A549 (cell line): Measurements from ENCODE around the gene ADSL.

Source experiments
- CTCF ChIP-seq: fragments of >200 bp; sonication (Bioruptor Twin); formaldehyde crosslinking; IDR thresholded peaks from 3 replicates; pipeline ENCODE4 v1.5.1; 2016
- EP300 ChIP-seq, 2 experiments: fragments of >200 bp; sonication (Bioruptor Twin); formaldehyde crosslinking; IDR thresholded peaks; 2 replicates in 1 of 2; 3 replicates in 1 of 2; pipeline ENCODE4 v1.6.1; 2016 to 2017
- HDAC2 ChIP-seq: fragments of 200-600 bp; sonication (generic); IDR thresholded peaks from 2 replicates; pipeline ENCODE4 v1.6.1; 2016
- HMGXB4 ChIP-seq: fragments of 250-450 bp; sonication (Bioruptor Pico); IDR thresholded peaks from 2 replicates; pipeline ENCODE4 v1.5.0; 2021; ENCODE audit warnings: mild to moderate bottlenecking, moderate library complexity, borderline replicate concordance
- JUN ChIP-seq, 2 experiments: fragments of >200 bp; sonication (Bioruptor Twin); formaldehyde crosslinking; IDR thresholded peaks; 2 replicates in 1 of 2; 3 replicates in 1 of 2; pipeline ENCODE4 v1.6.1; 2016 to 2017
- MAFK ChIP-seq: fragments of 450-650 bp; IDR thresholded peaks from 2 replicates; pipeline ENCODE4 v1.6.1; 2014; ENCODE audit not compliant: partially characterized antibody
- POLR2A ChIP-seq: IDR thresholded peaks from 2 replicates; pipeline ENCODE4 v1.6.1; 2012; ENCODE audit warnings: mild to moderate bottlenecking, low read length
- RAD21 ChIP-seq, 2 experiments: fragments of >200 bp in 1 of 2; sonication (Bioruptor Twin) in 1 of 2; formaldehyde crosslinking in 1 of 2; IDR thresholded peaks in 1 of 2; conservative IDR thresholded peaks in 1 of 2; 2 replicates in 1 of 2; 3 replicates in 1 of 2; pipeline ENCODE4 v1.6.1; 2012 to 2018; ENCODE audit warnings: inconsistent platforms in 1 of 2
- REST ChIP-seq: fragments of 200-600 bp; sonication (generic); IDR thresholded peaks from 2 replicates; pipeline ENCODE4 v1.6.1; 2016; ENCODE audit warnings: antibody characterized with exemption, mild to moderate bottlenecking, moderate library complexity

- TF ChIP-seq POLR2A = no peak
- TF ChIP-seq EP300 (IDR thresholded peaks at IDR 0.05) = no peak
- TF ChIP-seq CTCF = no peak
- no peak for TF ChIP-seq REST
- TF ChIP-seq HMGXB4 (CRISPR knock-in tag) = no peak
- no peak for TF ChIP-seq JUN (IDR thresholded peaks at IDR 0.05)
- TF ChIP-seq RAD21 (conservative IDR thresholded peaks at IDR 0.05 in 1 of 2, IDR thresholded peaks at IDR 0.05 in 1 of 2) = no peak
- no peak for TF ChIP-seq MAFK
- TF ChIP-seq HDAC2 = no peak
These were observed 10.9 kb upstream of the ADSL start for GRCh38 chr22:40335358-40335757.
